Kidney (tissue), 14 donors: ENCODE results near the gene EIF3F. TPM values are rescaled to one million over a fixed set of nuclear protein-coding genes. Genes with fewer than 3 reads are reported as not detected.

Source experiments
- DNase-seq, 5 donors: peaks; one replicate each; pipeline ENCODE4 v3.0.0-alpha.2; 2013 to 2020
- FAIRE-seq: peaks from 2 replicates; lab custom pipeline; 2012; peaks lifted over from hg19 to GRCh38; lab: Jason Lieb, UNC
- H3K27ac ChIP-seq, 2 donors: one replicate each; pipeline ENCODE4 v1.7.0; 2013; ENCODE audit warnings: low read depth in 2 of 2, low read length in 2 of 2, inconsistent platforms in 1 of 2
- H3K27me3 ChIP-seq: one replicate; pipeline ENCODE4 v1.7.1; 2013; ENCODE audit warnings: low read length, inconsistent platforms; ENCODE audit not compliant: control insufficient read depth, insufficient read depth
- H3K36me3 ChIP-seq, 3 donors: one replicate each; pipeline versions ENCODE4 v1.7.0 to v1.7.1; 2013; ENCODE audit warnings: low read length in 3 of 3, control low read depth in 1 of 3, inconsistent platforms in 1 of 3; ENCODE audit not compliant: insufficient read depth in 3 of 3, control insufficient read depth in 2 of 3
- H3K4me1 ChIP-seq, 3 donors: one replicate each; pipeline versions ENCODE4 v1.7.0 to v1.7.1; 2013; ENCODE audit warnings: low read length in 3 of 3, inconsistent platforms in 1 of 3, low read depth in 1 of 3; ENCODE audit not compliant: control insufficient read depth in 2 of 3, insufficient read depth in 2 of 3
- H3K4me3 ChIP-seq, 3 donors: one replicate each; pipeline versions ENCODE4 v1.7.0 to v1.8.1; 2013; ENCODE audit warnings: low read length in 3 of 3, control low read depth in 1 of 3, inconsistent platforms in 1 of 3
- H3K9ac ChIP-seq, 3 donors: one replicate each; pipeline versions ENCODE4 v1.7.0 to v1.7.1; 2013; ENCODE audit warnings: low read length in 3 of 3, control low read depth in 1 of 3, inconsistent platforms in 1 of 3
- H3K9me3 ChIP-seq, 3 donors: one replicate each; pipeline versions ENCODE4 v1.7.0 to v1.7.1; 2013; ENCODE audit warnings: low read length in 3 of 3, control low read depth in 1 of 3, inconsistent platforms in 1 of 3; ENCODE audit not compliant: control insufficient read depth in 2 of 3, insufficient read depth in 1 of 3
- CTCF ChIP-seq: IDR thresholded peaks from 3 replicates; pipeline ENCODE4 v1.5.1; 2012; ENCODE audit warnings: mild to moderate bottlenecking, moderate library complexity, borderline replicate concordance; ENCODE audit not compliant: insufficient read depth; ENCODE audit errors: extremely low read depth
- intact Hi-C: fragments of 100-400 bp; cut with DNase I; formaldehyde crosslinking; loops from one replicate; pipeline ENCODE4 v1.11.1; 2022
- polyA plus RNA-seq: library from polyadenylated mRNA; stranded (reverse); fragments of 350-450 nt; fragmentation: Illumina TruSeq; extraction: RNeasy Lipid Tissue Mini Kit (QIAGEN cat#74804); gene quantifications from one replicate; pipeline ENCODE4 v1.2.3, GENCODE V29; 2014; ENCODE audit warnings: low read depth, low replicate concordance; ENCODE audit not compliant: insufficient read depth
- total RNA-seq: library from RNA; stranded (reverse); fragmentation: NEBNext Ultra II Directional; extraction: Animal tissue kit (Norgen Biotek cat#: 25700); gene quantifications from one replicate; pipeline ENCODE4 v1.2.1, GENCODE V29; 2021
- donor health status: control.
- donor health status: control.
- donor health status: control.
- donor health status: control.
- donor health status: control.
- donor health status: DM: yes; HTN: yes; CAD: no.
- donor health status: Normal renal cell carcinoma (clear cell type).

The EIF3F gene
- total and polyA plus RNA-seq, 2 donors from 2014 or later, result 174 to 218 TPM

GRCh38 chr11:7941608-7942007 is 45.5 kb upstream of the EIF3F start, which contains the start of gene OR10A3:
Gene OR10A3, minus strand, starts transcription at chr11:7941708. Its CDS starts 2,188 bp downstream, at chr11:7939520.
- Histone ChIP-seq H3K4me3 (no peak within 1 kb of the TSS), H3K27ac (no peak within 1 kb of the TSS), H3K9me3 (peaks cover 0 to 7% (median 4%) of the 10 kb centered on the region in 3 donors), H3K27me3 (no peaks in the 10 kb centered on the region), H3K4me1 (no peaks in the 10 kb centered on the region), H3K36me3 (no peaks in the 10 kb centered on the region), H3K9ac (no peak within 1 kb of the TSS)
- FAIRE-seq (no peak), DNase-seq (no peak)
- no peak for TF ChIP-seq CTCF
- intact Hi-C loops, result no loop called here

GRCh38 chr11:7944123-7944522 is 43.0 kb upstream of the EIF3F start:
- Histone ChIP-seq H3K36me3 (no peaks in the 10 kb centered on the region), H3K27ac (no peak overlapping the region), H3K4me3 (no peak overlapping the region), H3K4me1 (no peaks in the 10 kb centered on the region), H3K9me3 (peaks cover 0 to 7% (median 4%) of the 10 kb centered on the region in 3 donors), H3K27me3 (no peaks in the 10 kb centered on the region), H3K9ac (no peak overlapping the region)
- no peak for FAIRE-seq
- no peak for TF ChIP-seq CTCF
- no peak for DNase-seq
- intact Hi-C loops, result no loop called here

- DNase-seq (no peak), FAIRE-seq (no peak)
- Histone ChIP-seq H3K9ac (no peak overlapping the region), H3K4me3 (no peak overlapping the region), H3K27ac (no peak overlapping the region), H3K9me3 (no peaks in the 10 kb centered on the region), H3K27me3 (no peaks in the 10 kb centered on the region), H3K36me3 (no peaks in the 10 kb centered on the region), H3K4me1 (no peaks in the 10 kb centered on the region)
- no peak for TF ChIP-seq CTCF
- intact Hi-C loops, result no loop called here
Observed at GRCh38 chr11:7949934-7950333, 37.2 kb upstream of the EIF3F start.

GRCh38 chr11:7955191-7955590 is 31.9 kb upstream of the EIF3F start:
- Histone ChIP-seq H3K9ac (no peak overlapping the region), H3K4me1 (no peaks in the 10 kb centered on the region), H3K27ac (no peak overlapping the region), H3K4me3 (no peak overlapping the region), H3K36me3 (no peaks in the 10 kb centered on the region), H3K27me3 (no peaks in the 10 kb centered on the region), H3K9me3 (no peaks in the 10 kb centered on the region)
- no peak for FAIRE-seq
- DNase-seq, result no peak
- intact Hi-C loops, result no loop called here
- no peak for TF ChIP-seq CTCF
